NCI-H226 (cell line): ENCODE measurements around the gene EXOC7.
"Not testable (repeated sequence)": the region's sequence is repeated elsewhere in the genome, so short reads cannot be mapped to it uniquely, and the experiment has no call there.

ENCODE experiments used
- DNase-seq: peaks from one replicate; pipeline ENCODE4 v3.0.0-alpha.2; 2015

Gene EXOC7

GRCh38 chr17:76074390-76075363, 28.9 kb downstream of the EXOC7 start, which contains the start of gene GALR2:
TSS of gene GALR2 (plus strand) at chr17:76074781. CDS start at chr17:76074884, 103 bp downstream.
- no peak for DNase-seq

- peak; percentile 90 for DNase-seq
These were observed 31.3 kb downstream of the EXOC7 start, which contains the start of gene SRP68 for GRCh38 chr17:76072148-76072858. TSS of gene SRP68 (minus strand) at chr17:76072517. CDS start at chr17:76072491, 26 bp downstream.

DNA sequence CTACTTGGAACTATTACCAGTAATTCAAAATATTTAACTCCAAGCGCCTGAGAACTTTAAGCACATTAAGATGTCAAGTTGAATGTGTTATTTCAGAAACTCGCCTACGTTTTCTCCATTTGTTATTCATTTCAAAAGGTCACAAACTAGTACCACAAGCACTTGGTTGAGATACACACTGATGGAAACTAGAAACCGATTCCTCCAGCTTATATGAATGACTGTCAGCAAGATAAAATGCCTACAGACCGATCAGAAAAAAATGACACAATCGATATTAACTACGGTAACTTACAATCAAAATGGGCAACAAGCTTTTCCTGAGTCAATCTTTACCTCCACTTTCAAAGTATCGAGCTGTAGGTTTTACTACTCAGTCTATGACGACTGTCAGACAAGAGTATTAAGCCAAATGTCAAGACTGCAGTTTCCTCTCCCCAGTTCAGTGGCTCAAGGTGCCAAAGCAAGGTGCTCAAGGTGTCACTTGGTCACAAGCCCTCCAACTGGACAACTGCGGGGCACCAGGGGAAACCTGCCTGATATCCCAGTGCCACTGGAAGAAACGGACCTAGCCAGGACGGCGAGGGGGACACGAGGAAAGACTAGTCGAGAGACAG, 31.9 kb downstream of the EXOC7 start:
- DNase-seq = no peak

DNA sequence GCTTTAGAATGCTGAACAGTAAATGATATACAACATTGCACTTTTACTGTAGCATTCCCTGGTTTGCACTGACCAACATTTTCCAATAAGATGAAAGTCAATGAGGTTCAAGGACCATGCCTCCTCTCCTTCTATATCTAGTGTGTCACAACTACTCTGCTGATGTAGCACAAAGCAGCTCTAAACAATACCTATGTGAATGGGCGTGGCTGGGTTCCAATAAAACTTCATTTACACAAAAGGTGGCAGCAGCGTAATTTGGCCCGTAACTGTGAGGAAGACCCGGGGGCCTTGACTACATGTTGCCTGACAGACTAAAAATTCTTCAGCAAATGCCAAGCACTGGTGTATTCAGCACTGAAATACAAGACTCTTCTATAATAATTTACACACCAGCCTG, 37.8 kb downstream of the EXOC7 start:
- no peak for DNase-seq

- DNase-seq = no peak
These were observed 39.6 kb downstream of the EXOC7 start for GRCh38 chr17:76063875-76064546.

DNA sequence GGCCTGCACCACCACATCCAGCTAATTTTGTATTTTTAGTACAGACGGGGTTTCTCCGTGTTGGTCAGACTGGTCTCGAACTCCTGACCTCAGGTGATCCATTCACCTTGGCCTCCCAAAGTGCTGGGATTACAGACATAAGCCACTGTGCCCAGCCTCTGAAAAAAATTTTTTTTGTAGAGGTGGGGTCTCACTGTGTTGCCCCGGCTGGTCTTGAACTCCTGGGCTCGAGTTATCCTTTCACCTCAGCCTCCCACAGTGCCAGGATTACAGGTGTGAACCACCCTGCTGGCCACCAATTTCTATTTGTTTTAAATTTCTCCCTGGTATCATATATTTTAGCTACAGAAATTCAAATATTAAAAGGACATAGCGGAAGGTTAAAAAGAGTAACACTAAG, 45.3 kb downstream of the EXOC7 start:
- not testable (repeated sequence) for DNase-seq

- DNase-seq = no peak
These were observed 46.7 kb downstream of the EXOC7 start for GRCh38 chr17:76056882-76057281.

- peak; percentile 20 for DNase-seq
These were observed 49.5 kb downstream of the EXOC7 start for GRCh38 chr17:76054112-76054476.

GRCh38 chr17:76053246-76054111, 50.1 kb downstream of the EXOC7 start:
- peak; percentile 52 for DNase-seq

- DNase-seq = no peak
These were observed 52.0 kb downstream of the EXOC7 start for GRCh38 chr17:76051561-76051960.

DNA sequence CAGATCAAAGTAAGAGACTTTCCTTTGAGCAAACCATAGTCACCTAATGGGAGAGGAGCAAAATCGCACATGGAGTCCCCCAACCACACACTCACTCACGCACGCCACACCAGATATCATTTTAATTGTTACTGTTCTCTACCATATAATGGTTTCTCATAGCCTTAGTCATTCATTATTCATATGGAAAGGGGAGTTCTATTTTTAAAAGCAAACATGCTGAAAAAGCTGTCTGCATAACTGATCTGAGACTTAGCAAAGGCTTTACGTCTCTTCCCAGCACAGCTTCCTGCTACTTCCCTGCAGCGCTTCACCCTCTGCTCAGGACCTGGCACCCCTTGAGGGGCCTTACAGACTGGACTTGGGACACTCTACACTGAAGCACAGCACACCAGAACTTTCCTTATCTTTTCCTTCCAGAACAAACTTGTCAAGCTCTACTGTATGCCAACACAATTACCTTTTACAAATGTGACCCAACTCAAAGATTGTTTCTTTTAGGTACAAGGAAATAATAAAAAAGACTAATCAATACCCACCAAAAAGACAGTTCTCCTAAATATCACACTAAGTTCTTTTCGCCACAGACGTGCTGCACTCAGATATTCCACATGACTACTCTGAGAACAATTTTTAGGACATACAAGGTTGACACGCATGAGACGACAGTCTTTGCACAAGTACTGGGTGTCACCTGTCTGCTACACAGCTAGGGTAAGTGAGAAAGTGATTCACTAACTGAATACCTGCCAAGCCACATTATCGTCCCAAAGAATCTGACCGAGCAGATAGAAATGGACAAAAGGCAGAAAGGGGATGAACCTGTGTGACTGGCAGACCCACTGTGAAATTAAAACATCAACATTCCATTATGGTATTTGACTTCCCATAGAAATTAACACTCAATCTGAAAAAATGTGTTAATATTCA, 52.8 kb downstream of the EXOC7 start:
- no peak for DNase-seq

DNA sequence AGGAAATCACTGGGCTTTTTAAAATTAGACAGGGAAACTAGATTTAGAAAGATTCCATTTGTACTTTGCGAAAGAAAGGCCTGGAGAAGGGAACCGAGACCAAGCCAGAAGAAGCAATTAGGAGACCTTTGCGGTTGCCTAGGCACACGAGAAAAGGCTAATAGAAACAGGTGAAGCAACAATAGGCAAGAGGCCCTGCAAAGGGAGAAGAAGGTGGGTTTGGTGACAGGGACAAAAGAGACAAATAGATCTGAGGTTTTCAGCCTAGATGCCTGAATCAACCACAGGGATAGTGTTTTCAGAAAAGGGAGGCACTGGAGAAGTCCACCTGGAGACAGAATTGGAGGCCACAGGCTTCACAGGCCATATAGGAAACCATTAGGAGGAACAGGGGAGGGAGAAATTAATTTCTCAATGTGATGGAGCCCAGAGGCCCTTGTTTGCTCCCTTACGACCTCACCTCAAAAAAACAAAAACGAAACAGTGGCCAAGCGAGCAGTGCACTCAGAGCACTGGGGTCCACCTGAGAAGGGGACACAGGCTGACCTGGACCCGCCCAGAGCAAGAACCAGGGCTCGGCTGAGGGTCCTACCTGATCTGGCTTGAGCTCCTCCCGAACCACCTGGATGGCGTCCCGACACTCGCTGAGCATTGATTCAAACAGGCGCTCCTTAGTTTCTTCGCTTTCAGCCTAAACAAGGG, 53.6 kb downstream of the EXOC7 start:
- DNase-seq = no peak

DNA sequence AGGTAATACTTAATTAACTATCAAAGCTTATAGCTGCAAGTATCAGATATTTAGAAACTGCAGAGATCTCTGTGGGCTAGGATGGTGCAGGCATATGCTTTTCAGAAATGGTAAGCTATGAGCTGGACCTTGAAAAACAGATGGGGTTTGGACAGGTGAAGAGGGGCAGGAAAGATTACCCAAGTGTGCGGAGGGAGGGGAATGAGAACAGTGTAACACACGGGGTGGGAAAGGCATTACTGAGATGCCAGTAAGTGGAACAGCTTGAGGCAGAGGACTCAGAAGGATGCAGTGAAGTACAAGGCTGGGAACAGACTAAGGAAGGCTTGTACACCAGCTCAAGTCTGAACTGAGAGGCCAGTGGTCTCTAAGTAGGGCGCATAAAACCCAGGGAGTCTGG, 54.3 kb downstream of the EXOC7 start:
- no peak for DNase-seq

- DNase-seq = peak; percentile 23
These were observed 54.9 kb downstream of the EXOC7 start for GRCh38 chr17:76048711-76049110.

GRCh38 chr17:76048025-76048605, 55.5 kb downstream of the EXOC7 start:
- no peak for DNase-seq

GRCh38 chr17:76046064-76046463, 57.5 kb downstream of the EXOC7 start:
- DNase-seq = no peak

GRCh38 chr17:76044475-76045007, 59.0 kb downstream of the EXOC7 start:
- not testable (repeated sequence) for DNase-seq

- not testable (repeated sequence) for DNase-seq
These were observed 60.7 kb downstream of the EXOC7 start for GRCh38 chr17:76042868-76043267.

- DNase-seq = no peak
These were observed 63.2 kb downstream of the EXOC7 start for GRCh38 chr17:76040376-76040775.
